ENCODE results near the gene PLPPR1. TPM values are rescaled to one million over a fixed set of nuclear protein-coding genes. Genes with fewer than 3 reads are reported as not detected.

Gene PLPPR1
- total RNA-seq, 4 donors from 2014 or later: 0.60 to 0.68 TPM; not detected in 2

DNA sequence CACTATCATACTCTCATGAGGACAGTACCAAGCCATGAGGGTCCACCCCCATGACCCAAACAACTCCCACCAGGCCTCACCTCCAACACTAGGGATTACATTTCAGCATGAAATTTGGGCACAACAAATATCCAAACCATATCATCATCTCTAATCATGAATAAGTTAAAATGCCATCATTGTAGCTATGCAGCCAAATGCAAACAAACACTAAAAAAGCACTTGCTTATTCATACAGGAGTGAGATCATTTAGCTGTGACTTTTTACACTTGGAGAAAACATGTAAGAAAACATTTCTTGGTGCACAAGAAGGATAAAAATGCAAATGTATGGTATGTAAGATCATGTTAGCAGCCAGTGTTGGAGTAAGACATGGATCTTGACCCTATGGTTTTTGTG is 332.1 kb downstream of the PLPPR1 start:
- H3K27me3 ChIP-seq: no peaks in the 10 kb centered on the region
- intact Hi-C loops (cut with DNase I; ENCODE audit: low total_unique reads): no loop called here
- TF ChIP-seq POLR2AphosphoS5 (IDR thresholded peaks at IDR 0.05) (no peak), POLR2A (IDR thresholded peaks at IDR 0.05) (no peak), EP300 (IDR thresholded peaks at IDR 0.05; ENCODE audit: low read depth) (no peak)
- TF ChIP-seq, protein P1, sequence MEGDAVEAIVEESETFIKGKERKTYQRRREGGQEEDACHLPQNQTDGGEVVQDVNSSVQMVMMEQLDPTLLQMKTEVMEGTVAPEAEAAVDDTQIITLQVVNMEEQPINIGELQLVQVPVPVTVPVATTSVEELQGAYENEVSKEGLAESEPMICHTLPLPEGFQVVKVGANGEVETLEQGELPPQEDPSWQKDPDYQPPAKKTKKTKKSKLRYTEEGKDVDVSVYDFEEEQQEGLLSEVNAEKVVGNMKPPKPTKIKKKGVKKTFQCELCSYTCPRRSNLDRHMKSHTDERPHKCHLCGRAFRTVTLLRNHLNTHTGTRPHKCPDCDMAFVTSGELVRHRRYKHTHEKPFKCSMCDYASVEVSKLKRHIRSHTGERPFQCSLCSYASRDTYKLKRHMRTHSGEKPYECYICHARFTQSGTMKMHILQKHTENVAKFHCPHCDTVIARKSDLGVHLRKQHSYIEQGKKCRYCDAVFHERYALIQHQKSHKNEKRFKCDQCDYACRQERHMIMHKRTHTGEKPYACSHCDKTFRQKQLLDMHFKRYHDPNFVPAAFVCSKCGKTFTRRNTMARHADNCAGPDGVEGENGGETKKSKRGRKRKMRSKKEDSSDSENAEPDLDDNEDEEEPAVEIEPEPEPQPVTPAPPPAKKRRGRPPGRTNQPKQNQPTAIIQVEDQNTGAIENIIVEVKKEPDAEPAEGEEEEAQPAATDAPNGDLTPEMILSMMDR (IDR thresholded peaks at IDR 0.05): no peak
- no peak overlapping the region for H3K27ac ChIP-seq
- DNase-seq: no peak
- no peak overlapping the region for H3K4me3 ChIP-seq
- in situ Hi-C loops (cut with MboI; ENCODE audit: low pct_ligation_motif_present in 1 of 4, low pct_unique_long_range_greater_than_20kb in 1 of 4, low sequenced_read_pairs in 3 of 4): no loop called here
- peaks cover 0 to 1% (median 0%) of the 10 kb centered on the region in 4 donors for H3K4me1 ChIP-seq
- H3K36me3 ChIP-seq: no peaks in the 10 kb centered on the region
- H3K9me3 ChIP-seq: no peaks in the 10 kb centered on the region

DNA sequence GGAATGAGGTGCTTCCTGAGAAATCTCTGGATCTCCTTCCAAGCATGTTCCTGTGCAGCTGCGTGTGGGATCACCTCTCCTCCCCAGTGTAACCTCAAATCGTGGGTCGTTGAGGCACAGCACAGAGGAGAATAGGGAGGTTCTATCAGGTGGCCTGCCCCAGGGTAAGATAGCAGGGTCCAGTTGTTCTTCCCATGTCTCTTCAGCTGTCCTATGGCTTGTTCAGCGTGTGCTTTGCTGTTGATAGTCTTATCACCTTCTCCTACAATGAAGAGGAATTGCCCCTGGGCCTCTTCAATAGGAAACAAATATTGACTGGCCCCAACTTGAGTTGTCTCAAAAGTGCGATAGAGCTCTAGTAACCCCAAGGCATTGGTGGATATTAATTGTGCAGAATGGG is 333.9 kb downstream of the PLPPR1 start:
- H3K9me3 ChIP-seq: no peaks in the 10 kb centered on the region
- no peak overlapping the region for H3K27ac ChIP-seq
- no peaks in the 10 kb centered on the region for H3K4me1 ChIP-seq
- no peaks in the 10 kb centered on the region for H3K27me3 ChIP-seq
- no peak for DNase-seq
- in situ Hi-C loops (cut with MboI; ENCODE audit: low pct_ligation_motif_present in 1 of 4, low pct_unique_long_range_greater_than_20kb in 1 of 4, low sequenced_read_pairs in 3 of 4): no loop called here
- no peak for TF ChIP-seq POLR2A (IDR thresholded peaks at IDR 0.05)
- no peak for TF ChIP-seq EP300 (IDR thresholded peaks at IDR 0.05; ENCODE audit: low read depth)
- no peak for TF ChIP-seq POLR2AphosphoS5 (IDR thresholded peaks at IDR 0.05)
- TF ChIP-seq, protein P1 (IDR thresholded peaks at IDR 0.05): no peak
- H3K4me3 ChIP-seq: no peak overlapping the region
- WGBS, 2 donors (ENCODE audit: low coverage in 1 of 2): 60 to 96% methylated on average over 2 to 5 of the region's 5 CpGs
- no peaks in the 10 kb centered on the region for H3K36me3 ChIP-seq
- intact Hi-C loops (cut with DNase I; ENCODE audit: low total_unique reads): no loop called here

DNA sequence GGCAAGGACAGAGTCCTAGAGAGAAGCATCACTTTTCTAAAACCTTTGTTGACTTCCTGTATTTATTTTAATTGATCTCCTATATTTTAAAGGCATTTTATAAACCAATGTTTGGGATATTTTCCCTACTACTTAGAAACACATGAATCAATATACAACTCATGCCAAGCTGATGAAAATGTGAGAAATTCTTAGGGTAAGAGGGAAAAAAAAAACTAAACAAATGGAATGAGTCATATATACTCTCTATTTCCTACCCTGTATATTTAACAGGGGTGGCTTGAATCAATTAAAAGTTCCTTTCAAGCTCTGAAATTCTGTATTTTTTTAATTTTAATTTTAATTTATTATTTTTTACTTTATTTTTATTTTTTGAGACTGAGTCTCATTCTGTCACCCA is 336.7 kb downstream of the PLPPR1 start:
- no peak for DNase-seq
- TF ChIP-seq, protein P1 (IDR thresholded peaks at IDR 0.05): no peak
- TF ChIP-seq POLR2A (IDR thresholded peaks at IDR 0.05) (no peak), POLR2AphosphoS5 (IDR thresholded peaks at IDR 0.05) (no peak), EP300 (IDR thresholded peaks at IDR 0.05; ENCODE audit: low read depth) (no peak)
- in situ Hi-C loops (cut with MboI; ENCODE audit: low pct_ligation_motif_present in 1 of 4, low pct_unique_long_range_greater_than_20kb in 1 of 4, low sequenced_read_pairs in 3 of 4): no loop called here
- Histone ChIP-seq H3K27ac (no peak overlapping the region), H3K9me3 (no peaks in the 10 kb centered on the region), H3K36me3 (no peaks in the 10 kb centered on the region), H3K4me3 (no peak overlapping the region), H3K27me3 (no peaks in the 10 kb centered on the region), H3K4me1 (no peaks in the 10 kb centered on the region)
- intact Hi-C loops (cut with DNase I; ENCODE audit: low total_unique reads): no loop called here

DNA sequence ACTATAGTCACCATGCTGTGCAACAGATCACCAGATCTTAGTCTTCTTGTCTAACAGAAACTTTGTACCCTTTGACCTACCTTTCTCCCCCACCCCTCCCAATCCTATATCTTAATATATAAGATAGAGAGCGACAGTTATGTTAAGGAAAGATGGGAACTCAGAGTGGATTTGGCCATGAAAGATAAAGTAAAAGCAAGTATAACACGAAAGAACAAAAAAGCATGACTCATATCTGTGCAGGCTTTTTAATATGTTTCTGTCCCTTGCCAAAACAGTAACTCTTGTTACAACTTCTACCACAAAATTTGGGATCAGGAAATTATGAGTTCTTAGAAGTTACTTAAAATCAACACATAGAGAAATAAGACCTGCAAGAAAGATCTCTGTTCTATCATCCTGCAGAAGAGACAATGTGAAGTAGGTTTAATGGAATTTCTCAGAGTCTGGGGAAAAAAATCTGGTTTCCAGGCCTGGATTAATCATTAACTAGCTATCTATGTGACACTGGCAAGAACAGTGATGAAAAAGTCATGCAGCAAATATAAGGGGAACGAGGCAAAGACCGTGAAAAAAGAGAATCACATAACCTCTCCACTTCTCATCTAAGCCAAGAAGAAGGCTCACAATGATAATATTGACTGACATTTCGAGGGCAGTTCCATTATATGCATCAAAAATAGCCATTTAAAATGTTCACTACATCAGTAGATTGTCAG is 337.7 kb downstream of the PLPPR1 start:
- 42 to 46% methylated on average over 5 of the region's 5 CpGs for WGBS, 2 donors (ENCODE audit: low coverage in 1 of 2)
- Histone ChIP-seq H3K27me3 (no peaks in the 10 kb centered on the region), H3K27ac (no peak overlapping the region), H3K4me3 (no peak overlapping the region), H3K36me3 (no peaks in the 10 kb centered on the region), H3K4me1 (no peaks in the 10 kb centered on the region), H3K9me3 (no peaks in the 10 kb centered on the region)
- intact Hi-C loops (cut with DNase I; ENCODE audit: low total_unique reads) (no loop called here), in situ Hi-C loops (cut with MboI; ENCODE audit: low pct_ligation_motif_present in 1 of 4, low pct_unique_long_range_greater_than_20kb in 1 of 4, low sequenced_read_pairs in 3 of 4) (no loop called here)
- no peak for DNase-seq
- TF ChIP-seq, protein P1 (IDR thresholded peaks at IDR 0.05): no peak
- no peak for TF ChIP-seq EP300 (IDR thresholded peaks at IDR 0.05; ENCODE audit: low read depth)
- no peak for TF ChIP-seq POLR2AphosphoS5 (IDR thresholded peaks at IDR 0.05)
- no peak for TF ChIP-seq POLR2A (IDR thresholded peaks at IDR 0.05)

Measured in transverse colon (tissue), 4 donors.